ENCODE results near the gene ZNF266. TPM values are rescaled to one million over a fixed set of nuclear protein-coding genes. Genes with fewer than 3 reads are reported as not detected.

The ZNF266 gene
- total and polyA plus RNA-seq, 2 of the 13 experiments (the other 11 are each of a cell fraction or from before 2014, with no cell fraction given) = 19.8 to 20.8 TPM

- TF ChIP-seq, protein P1, sequence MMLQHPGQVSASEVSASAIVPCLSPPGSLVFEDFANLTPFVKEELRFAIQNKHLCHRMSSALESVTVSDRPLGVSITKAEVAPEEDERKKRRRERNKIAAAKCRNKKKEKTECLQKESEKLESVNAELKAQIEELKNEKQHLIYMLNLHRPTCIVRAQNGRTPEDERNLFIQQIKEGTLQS (CRISPR knock-in tag; IDR thresholded peaks at IDR 0.05) = peak; percentile 42; the same call in 1 of the 2 replicates
- TF ChIP-seq CREM (IDR thresholded peaks at IDR 0.05) = peak; percentile 97
- TF ChIP-seq CREM (CRISPR knock-in tag; IDR thresholded peaks at IDR 0.05) = peak; percentile 66; the same call in 1 of the 2 replicates
- no peak for TF ChIP-seq ZNF777 (CRISPR knock-in tag; IDR thresholded peaks at IDR 0.05)
- no peak for TF ChIP-seq TCF12 (IDR thresholded peaks at IDR 0.05)
- TF ChIP-seq TCF12 (CRISPR knock-in tag; IDR thresholded peaks at IDR 0.05) = 0 out of 2 replicates have a peak, but pooled peaks have one; percentile 10
- peak; percentile 55; the same call in 1 of the 2 replicates for TF ChIP-seq HOXA5 (CRISPR knock-in tag; IDR thresholded peaks at IDR 0.05)
- no peak for TF ChIP-seq XBP1 (CRISPR knock-in tag; IDR thresholded peaks at IDR 0.05)
- TF ChIP-seq PTBP1 (IDR thresholded peaks at IDR 0.05; ENCODE audit: low read depth, low read length, poor library complexity, severe bottlenecking) = no peak
- no peak for TF ChIP-seq MZF1 (CRISPR knock-in tag; IDR thresholded peaks at IDR 0.05; ENCODE audit: borderline replicate concordance)
- peak; percentile 89 for TF ChIP-seq ATF7 (IDR thresholded peaks at IDR 0.05)
- peak; percentile 81 for TF ChIP-seq ATF7 (CRISPR knock-in tag; IDR thresholded peaks at IDR 0.05)
- no peak for TF ChIP-seq ZNF468 (CRISPR knock-in tag; IDR thresholded peaks at IDR 0.05)
- peak; percentile 93 for TF ChIP-seq ZNF335 (CRISPR knock-in tag; IDR thresholded peaks at IDR 0.05)
- no peak for TF ChIP-seq HIC2 (CRISPR knock-in tag; IDR thresholded peaks at IDR 0.05; ENCODE audit: low read depth)
- no peak for TF ChIP-seq CEBPZ (IDR thresholded peaks at IDR 0.05; ENCODE audit: low read length)
- TF ChIP-seq, protein P2, sequence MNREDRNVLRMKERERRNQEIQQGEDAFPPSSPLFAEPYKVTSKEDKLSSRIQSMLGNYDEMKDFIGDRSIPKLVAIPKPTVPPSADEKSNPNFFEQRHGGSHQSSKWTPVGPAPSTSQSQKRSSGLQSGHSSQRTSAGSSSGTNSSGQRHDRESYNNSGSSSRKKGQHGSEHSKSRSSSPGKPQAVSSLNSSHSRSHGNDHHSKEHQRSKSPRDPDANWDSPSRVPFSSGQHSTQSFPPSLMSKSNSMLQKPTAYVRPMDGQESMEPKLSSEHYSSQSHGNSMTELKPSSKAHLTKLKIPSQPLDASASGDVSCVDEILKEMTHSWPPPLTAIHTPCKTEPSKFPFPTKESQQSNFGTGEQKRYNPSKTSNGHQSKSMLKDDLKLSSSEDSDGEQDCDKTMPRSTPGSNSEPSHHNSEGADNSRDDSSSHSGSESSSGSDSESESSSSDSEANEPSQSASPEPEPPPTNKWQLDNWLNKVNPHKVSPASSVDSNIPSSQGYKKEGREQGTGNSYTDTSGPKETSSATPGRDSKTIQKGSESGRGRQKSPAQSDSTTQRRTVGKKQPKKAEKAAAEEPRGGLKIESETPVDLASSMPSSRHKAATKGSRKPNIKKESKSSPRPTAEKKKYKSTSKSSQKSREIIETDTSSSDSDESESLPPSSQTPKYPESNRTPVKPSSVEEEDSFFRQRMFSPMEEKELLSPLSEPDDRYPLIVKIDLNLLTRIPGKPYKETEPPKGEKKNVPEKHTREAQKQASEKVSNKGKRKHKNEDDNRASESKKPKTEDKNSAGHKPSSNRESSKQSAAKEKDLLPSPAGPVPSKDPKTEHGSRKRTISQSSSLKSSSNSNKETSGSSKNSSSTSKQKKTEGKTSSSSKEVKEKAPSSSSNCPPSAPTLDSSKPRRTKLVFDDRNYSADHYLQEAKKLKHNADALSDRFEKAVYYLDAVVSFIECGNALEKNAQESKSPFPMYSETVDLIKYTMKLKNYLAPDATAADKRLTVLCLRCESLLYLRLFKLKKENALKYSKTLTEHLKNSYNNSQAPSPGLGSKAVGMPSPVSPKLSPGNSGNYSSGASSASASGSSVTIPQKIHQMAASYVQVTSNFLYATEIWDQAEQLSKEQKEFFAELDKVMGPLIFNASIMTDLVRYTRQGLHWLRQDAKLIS (CRISPR knock-in tag; IDR thresholded peaks at IDR 0.05) = no peak
- TF ChIP-seq TOPORS (CRISPR knock-in tag; IDR thresholded peaks at IDR 0.05) = no peak
- TF ChIP-seq ARNT2 (CRISPR knock-in tag; IDR thresholded peaks at IDR 0.05; ENCODE audit: low read depth) = 0 out of 2 replicates have a peak, but pooled peaks have one; percentile 21
- no peak for TF ChIP-seq FOSL2 (CRISPR knock-in tag; IDR thresholded peaks at IDR 0.05)
- TF ChIP-seq SNAPC2 (CRISPR knock-in tag; IDR thresholded peaks at IDR 0.05) = no peak
These were observed at the start of gene ZNF266 (continued) for GRCh38 chr19:9435279-9436268.
